Loucy (cell line): ENCODE data around the gene PPTC7.
"Not testable (repeated sequence)": the region's sequence is repeated elsewhere in the genome, so short reads cannot be mapped to it uniquely, and the experiment has no call there.

Source experiments
- H2AFZ ChIP-seq: fragments of 200-600 bp; sonication (generic); 2 replicates; pipeline ENCODE4 v1.6.0; 2016; ENCODE audit warnings: antibody characterized with exemption, mild to moderate bottlenecking, low read length, moderate library complexity
- H3F3A ChIP-seq: fragments of 200-600 bp; 2 replicates; pipeline ENCODE4 v1.6.0; 2016; ENCODE audit warnings: antibody characterized with exemption, low read depth, mild to moderate bottlenecking
- H3K27me3 ChIP-seq: fragments of 200-600 bp; sonication (generic); 2 replicates; pipeline ENCODE4 v1.6.1; 2014; ENCODE audit warnings: low read length, mild to moderate bottlenecking; ENCODE audit not compliant: insufficient read depth, poor library complexity, severe bottlenecking
- H3K36me3 ChIP-seq: fragments of 200-600 bp; sonication (generic); 2 replicates; pipeline ENCODE4 v1.6.1; 2016; ENCODE audit warnings: low read length; ENCODE audit not compliant: insufficient read depth
- H3K4me1 ChIP-seq: fragments of 200-600 bp; sonication (generic); 2 replicates; pipeline ENCODE4 v1.5.1; 2014; ENCODE audit warnings: low read length, mild to moderate bottlenecking; ENCODE audit not compliant: insufficient read depth, poor library complexity, severe bottlenecking
- H3K4me2 ChIP-seq: fragments of 200-600 bp; sonication (generic); 2 replicates; pipeline ENCODE4 v1.6.0; 2014; ENCODE audit warnings: antibody characterized with exemption, low read length, low read depth, mild to moderate bottlenecking; ENCODE audit not compliant: poor library complexity, severe bottlenecking
- H3K4me3 ChIP-seq: fragments of 200-600 bp; sonication (generic); 2 replicates; pipeline ENCODE4 v1.5.1; 2014; ENCODE audit warnings: low read length, mild to moderate bottlenecking, mixed read lengths; ENCODE audit not compliant: poor library complexity, severe bottlenecking
- H3K79me2 ChIP-seq: fragments of 200-600 bp; sonication (generic); 2 replicates; pipeline ENCODE4 v1.6.1; 2014; ENCODE audit warnings: low read length; ENCODE audit not compliant: insufficient read depth
- H3K9ac ChIP-seq: fragments of 200-600 bp; sonication (generic); 2 replicates; pipeline ENCODE4 v1.6.0; 2014; ENCODE audit warnings: mild to moderate bottlenecking, low read depth, low read length, moderate library complexity; ENCODE audit not compliant: poor library complexity, severe bottlenecking
- H3K9me2 ChIP-seq: fragments of 200-600 bp; sonication (generic); replicated peaks from 2 replicates; pipeline ENCODE4 v1.6.1; 2016; ENCODE audit warnings: low read depth, low read length, mixed read lengths
- H3K9me3 ChIP-seq: fragments of 200-600 bp; sonication (generic); 2 replicates; pipeline ENCODE4 v1.6.1; 2014; ENCODE audit warnings: mild to moderate bottlenecking, antibody characterized with exemption, low read length, low read depth; ENCODE audit not compliant: insufficient read depth
- H4K20me1 ChIP-seq: fragments of 200-600 bp; sonication (generic); 2 replicates; pipeline ENCODE4 v1.6.0; 2014; ENCODE audit warnings: antibody characterized with exemption, low read length, mild to moderate bottlenecking; ENCODE audit not compliant: insufficient read depth, poor library complexity, severe bottlenecking
- CTCF ChIP-seq: fragments of 200-600 bp; sonication (generic); conservative IDR thresholded peaks from 2 replicates; pipeline ENCODE4 v1.5.1; 2014; ENCODE audit warnings: mild to moderate bottlenecking, antibody characterized with exemption, low read length
- EZH2phosphoT487 ChIP-seq: fragments of 200-600 bp; IDR thresholded peaks from 2 replicates; pipeline ENCODE4 v1.6.1; 2018; ENCODE audit warnings: antibody characterized with exemption, mild to moderate bottlenecking, moderate library complexity, borderline replicate concordance

The PPTC7 gene

GRCh38 chr12:110575326-110575725 lies 7.8 kb downstream of the PPTC7 start:
- Histone ChIP-seq H4K20me1 (peaks cover 60% of the 10 kb centered on the region), H2AFZ (no peak overlapping the region), H3K4me1 (peaks cover 45% of the 10 kb centered on the region), H3K9ac (peak overlapping the region; percentile 31), H3K9me2 (no peaks in the 10 kb centered on the region), H3K79me2 (peaks cover 91% of the 10 kb centered on the region), H3F3A (0 out of 2 replicates have a peak, but pooled peaks cover 3% of the 10 kb centered on the region), H3K36me3 (no peaks in the 10 kb centered on the region), H3K4me2 (peak overlapping the region; percentile 60), H3K4me3 (peak overlapping the region; percentile 55), H3K27me3 (no peaks in the 10 kb centered on the region), H3K9me3 (peaks cover 6% of the 10 kb centered on the region; the same call in 1 of the 2 replicates)
- TF ChIP-seq EZH2phosphoT487 (no peak), CTCF (no peak)

GRCh38 chr12:110574717-110575230 lies 8.3 kb downstream of the PPTC7 start:
- not testable (repeated sequence) for H3K36me3 ChIP-seq, H3K9me3 ChIP-seq, H3F3A ChIP-seq, H3K27me3 ChIP-seq, H3K9me2 ChIP-seq, H2AFZ ChIP-seq
- H3K4me1 ChIP-seq, result peaks cover 45% of the 10 kb centered on the region
- H3K79me2 ChIP-seq, result peaks cover 87% of the 10 kb centered on the region
- peak overlapping the region; percentile 11 for H3K4me3 ChIP-seq
- peak overlapping the region; percentile 31 for H3K9ac ChIP-seq
- peak overlapping the region; percentile 60 for H3K4me2 ChIP-seq
- H4K20me1 ChIP-seq, result peaks cover 56% of the 10 kb centered on the region

GRCh38 chr12:110574044-110574443 lies 9.1 kb downstream of the PPTC7 start:
- no peaks in the 10 kb centered on the region for H3K27me3 ChIP-seq
- peaks cover 48% of the 10 kb centered on the region for H4K20me1 ChIP-seq
- no peaks in the 10 kb centered on the region for H3K36me3 ChIP-seq
- peaks cover 87% of the 10 kb centered on the region for H3K79me2 ChIP-seq
- TF ChIP-seq EZH2phosphoT487 (no peak), CTCF (no peak)
- 0 out of 2 replicates have a peak, but pooled peaks cover 3% of the 10 kb centered on the region for H3F3A ChIP-seq
- H3K4me1 ChIP-seq, result peaks cover 38% of the 10 kb centered on the region
- H3K4me3 ChIP-seq, result no peak overlapping the region
- peaks cover 13% of the 10 kb centered on the region for H3K9me3 ChIP-seq
- H2AFZ ChIP-seq, result no peak overlapping the region
- H3K4me2 ChIP-seq, result peak overlapping the region; percentile 25
- no peak overlapping the region for H3K9ac ChIP-seq
- H3K9me2 ChIP-seq, result no peaks in the 10 kb centered on the region

GRCh38 chr12:110570798-110571197 lies 12.3 kb downstream of the PPTC7 start:
- not testable (repeated sequence) for H3K4me2 ChIP-seq, H3K9ac ChIP-seq, H3K4me3 ChIP-seq, H3K36me3 ChIP-seq, H2AFZ ChIP-seq, H3K9me2 ChIP-seq, H3K27me3 ChIP-seq, H3F3A ChIP-seq
- Histone ChIP-seq H3K9me3 (peaks cover 13% of the 10 kb centered on the region), H3K4me1 (peaks cover 14% of the 10 kb centered on the region), H4K20me1 (peaks cover 36% of the 10 kb centered on the region), H3K79me2 (peaks cover 87% of the 10 kb centered on the region)

- not testable (repeated sequence) for H3K27me3 ChIP-seq, H3K36me3 ChIP-seq, H3K9me2 ChIP-seq, H3K9ac ChIP-seq, H2AFZ ChIP-seq, H3K4me1 ChIP-seq, H3F3A ChIP-seq, H3K4me2 ChIP-seq, H3K4me3 ChIP-seq
- peaks cover 32% of the 10 kb centered on the region for H4K20me1 ChIP-seq
- peaks cover 13% of the 10 kb centered on the region for H3K9me3 ChIP-seq
- peaks cover 87% of the 10 kb centered on the region for H3K79me2 ChIP-seq
These were observed 13.3 kb downstream of the PPTC7 start for GRCh38 chr12:110569838-110570237.
